ENCODE measurements around the gene IMMP1L. TPM values are rescaled to one million over a fixed set of nuclear protein-coding genes. Genes with fewer than 3 reads are reported as not detected.
"Not testable (repeated sequence)": the region's sequence is repeated elsewhere in the genome, so short reads cannot be mapped to it uniquely, and the experiment has no call there.

IMMP1L gene
- total and polyA plus RNA-seq, 4 experiments from 2014 or later, result 16.3 to 47.6 (median 31.0) TPM

GRCh38 chr11:31529189-31529588, 19.8 kb upstream of the IMMP1L start:
- Histone ChIP-seq H3K27me3 (ENCODE audit: insufficient read depth, low read length) (no peaks in the 10 kb centered on the region), H3K9me3 (ENCODE audit: control insufficient read depth in 1 of 2, low read length in 2 of 2) (no peaks in the 10 kb centered on the region), H3K4me3 (ENCODE audit: low read length in 2 of 2) (no peak overlapping the region), H3K36me3 (ENCODE audit: insufficient read depth, low read length) (no peaks in the 10 kb centered on the region), H3K27ac (ENCODE audit: low read depth, low read length) (no peak overlapping the region), H3K4me1 (ENCODE audit: insufficient read depth, low read length) (no peaks in the 10 kb centered on the region)
- Mint-ChIP-seq H3K36me3 (peaks cover 4 to 10% of the 10 kb centered on the region in 2 donors), H3K4me3 (no peak overlapping the region), H3K9me3 (peaks cover 0 to 2% (median 0%) of the 10 kb centered on the region in 8 donors), H3K27me3 (no peaks in the 10 kb centered on the region), H3K27ac (no peak overlapping the region), H3K4me1 (no peaks in the 10 kb centered on the region)
- ChIA-PET POLR2A (ENCODE audit: partially characterized antibody) (no interaction called here), CTCF (ENCODE audit: partially characterized antibody) (no interaction called here)
- DNase-seq, result no peak
- intact Hi-C loops (cut with micrococcal nuclease), result no loop called here

GRCh38 chr11:31521497-31522150, 12.2 kb upstream of the IMMP1L start:
- POLR2A ChIA-PET (ENCODE audit: partially characterized antibody), result no interaction called here
- H3K4me1 ChIP-seq (ENCODE audit: insufficient read depth, low read length), result no peaks in the 10 kb centered on the region
- intact Hi-C loops (cut with micrococcal nuclease), result no loop called here
- H3K9me3 Mint-ChIP-seq, result no peaks in the 10 kb centered on the region
- no peak overlapping the region for H3K4me3 ChIP-seq (ENCODE audit: low read length in 2 of 2)
- CTCF ChIA-PET (ENCODE audit: partially characterized antibody), result no interaction called here
- H3K36me3 Mint-ChIP-seq, result peaks cover 2 to 3% of the 10 kb centered on the region in 2 donors
- H3K27ac ChIP-seq (ENCODE audit: low read depth, low read length), result no peak overlapping the region
- H3K4me1 Mint-ChIP-seq, result no peaks in the 10 kb centered on the region
- no peak for DNase-seq
- no peak overlapping the region for H3K4me3 Mint-ChIP-seq
- H3K27me3 ChIP-seq (ENCODE audit: insufficient read depth, low read length), result no peaks in the 10 kb centered on the region
- no peak overlapping the region for H3K27ac Mint-ChIP-seq
- no peaks in the 10 kb centered on the region for H3K27me3 Mint-ChIP-seq
- no peaks in the 10 kb centered on the region for H3K9me3 ChIP-seq (ENCODE audit: control insufficient read depth in 1 of 2, low read length in 2 of 2)
- no peaks in the 10 kb centered on the region for H3K36me3 ChIP-seq (ENCODE audit: insufficient read depth, low read length)

- Mint-ChIP-seq H3K4me3 (no peak overlapping the region), H3K4me1 (peaks cover 15 to 46% (median 27%) of the 10 kb centered on the region in 4 donors), H3K36me3 (peaks cover 0 to 13% of the 10 kb centered on the region in 2 donors), H3K27me3 (no peaks in the 10 kb centered on the region), H3K9me3 (no peaks in the 10 kb centered on the region), H3K27ac (no peak overlapping the region)
- Histone ChIP-seq H3K4me3 (ENCODE audit: low read length in 2 of 2) (no peak overlapping the region), H3K27me3 (ENCODE audit: insufficient read depth, low read length) (no peaks in the 10 kb centered on the region), H3K27ac (ENCODE audit: low read depth, low read length) (no peak overlapping the region), H3K4me1 (ENCODE audit: insufficient read depth, low read length) (peaks cover 28% of the 10 kb centered on the region), H3K36me3 (ENCODE audit: insufficient read depth, low read length) (no peaks in the 10 kb centered on the region), H3K9me3 (ENCODE audit: control insufficient read depth in 1 of 2, low read length in 2 of 2) (no peaks in the 10 kb centered on the region)
- POLR2A ChIA-PET (ENCODE audit: partially characterized antibody), result no interaction called here
- CTCF ChIA-PET (ENCODE audit: partially characterized antibody), result interaction anchor here (1.4 kb wide), 1 partner anchor 142 kb away, joined by 4 read pairs; the partner anchor contains the start of genes DCDC1 and DNAJC24
- intact Hi-C loops (cut with micrococcal nuclease), result no loop called here
- no peak for DNase-seq
Measured at GRCh38 chr11:31512117-31512516, 2.7 kb upstream of the IMMP1L start.

DNA sequence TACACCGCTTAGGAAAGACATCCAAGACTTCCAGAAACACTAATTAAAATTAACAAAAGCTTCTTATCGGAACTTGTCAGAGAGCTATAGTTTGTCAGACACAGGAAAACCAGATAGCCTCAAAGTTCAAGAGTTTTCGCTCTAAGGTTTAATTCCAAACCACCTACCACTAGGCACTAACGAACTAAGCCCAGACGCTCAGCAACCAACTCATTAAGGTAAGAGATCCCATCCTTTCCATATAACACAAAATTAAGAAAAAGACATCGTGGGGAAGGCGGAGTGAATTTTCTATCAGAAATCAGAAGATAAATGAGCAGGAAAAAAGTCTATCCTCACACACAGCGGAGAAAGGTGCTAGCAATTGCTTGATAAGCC, 382 bp downstream of the IMMP1L start:
- CTCF ChIA-PET (ENCODE audit: partially characterized antibody), result no interaction called here
- Mint-ChIP-seq H3K27me3 (no peaks in the 10 kb centered on the region), H3K4me1 (peaks cover 23 to 59% (median 40%) of the 10 kb centered on the region in 4 donors)

DNA sequence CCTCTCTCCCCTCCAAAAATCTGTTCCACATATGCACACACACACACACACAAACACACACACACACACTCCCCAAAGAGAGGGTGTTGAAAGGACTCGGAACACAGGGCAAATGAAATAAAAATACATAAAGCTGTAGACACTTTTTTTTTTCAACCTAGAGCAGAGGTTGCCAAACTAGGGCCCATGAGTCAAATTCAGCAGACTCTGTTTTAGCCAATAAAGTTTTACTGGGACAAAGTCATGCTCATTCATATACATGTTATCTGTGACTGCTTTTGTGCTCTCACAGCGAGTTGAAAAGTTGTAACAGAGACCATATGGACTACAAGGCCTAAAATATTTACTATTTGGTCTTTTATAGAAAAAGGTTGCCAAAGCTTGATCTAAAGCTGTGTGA, 8.9 kb downstream of the IMMP1L start:
- Histone ChIP-seq H3K4me3 (ENCODE audit: low read length in 2 of 2) (no peak overlapping the region), H3K9me3 (ENCODE audit: control insufficient read depth in 1 of 2, low read length in 2 of 2) (no peaks in the 10 kb centered on the region), H3K36me3 (ENCODE audit: insufficient read depth, low read length) (no peaks in the 10 kb centered on the region), H3K27ac (ENCODE audit: low read depth, low read length) (no peak overlapping the region), H3K4me1 (ENCODE audit: insufficient read depth, low read length) (no peaks in the 10 kb centered on the region), H3K27me3 (ENCODE audit: insufficient read depth, low read length) (no peaks in the 10 kb centered on the region)
- H3K27ac Mint-ChIP-seq, result no peak overlapping the region
- intact Hi-C loops (cut with micrococcal nuclease), result no loop called here
- H3K4me1 Mint-ChIP-seq, result peaks cover 18 to 23% (median 20%) of the 10 kb centered on the region in 4 donors
- no peak overlapping the region for H3K4me3 Mint-ChIP-seq
- CTCF ChIA-PET (ENCODE audit: partially characterized antibody), result no interaction called here
- POLR2A ChIA-PET (ENCODE audit: partially characterized antibody), result no interaction called here
- H3K27me3 Mint-ChIP-seq, result no peaks in the 10 kb centered on the region
- H3K36me3 Mint-ChIP-seq, result peaks cover 21 to 33% of the 10 kb centered on the region in 2 donors
- no peaks in the 10 kb centered on the region for H3K9me3 Mint-ChIP-seq
- DNase-seq, result no peak

More for the DNA sequence above, 382 bp downstream of the IMMP1L start:
- Histone ChIP-seq H3K36me3 (ENCODE audit: insufficient read depth, low read length) (no peaks in the 10 kb centered on the region), H3K9me3 (ENCODE audit: control insufficient read depth in 1 of 2, low read length in 2 of 2) (no peaks in the 10 kb centered on the region), H3K4me3 (ENCODE audit: low read length in 2 of 2) (peak overlapping the region; percentile 90 to 98), H3K27me3 (ENCODE audit: insufficient read depth, low read length) (no peaks in the 10 kb centered on the region), H3K4me1 (ENCODE audit: insufficient read depth, low read length) (peaks cover 28% of the 10 kb centered on the region), H3K27ac (ENCODE audit: low read depth, low read length) (peak overlapping the region; percentile 76)
- Mint-ChIP-seq H3K36me3 (peaks cover 6 to 23% of the 10 kb centered on the region in 2 donors), H3K4me3 (peak overlapping the region; percentile 97 to 100 (median 99)), H3K9me3 (no peaks in the 10 kb centered on the region), H3K27ac (peak overlapping the region; percentile 94 to 99 (median 98))
- intact Hi-C loops (cut with micrococcal nuclease), result loop anchor here (1.0 to 5.0 kb wide), 4 partner anchors 20 to 1383 kb away; partner anchors contain the start of genes DCDC1, DNAJC24, EIF3M and QSER1
- peak in 1 of 5 donors; percentile 29 for DNase-seq
- POLR2A ChIA-PET (ENCODE audit: partially characterized antibody), result interaction anchor here (2.0 kb wide), 1 partner anchor 139 kb away, joined by 8 read pairs; the partner anchor contains the start of genes DCDC1 and DNAJC24

GRCh38 chr11:31499576-31500178, 9.7 kb downstream of the IMMP1L start:
- peaks cover 26 to 34% of the 10 kb centered on the region in 2 donors for H3K36me3 Mint-ChIP-seq
- ChIA-PET CTCF (ENCODE audit: partially characterized antibody) (no interaction called here), POLR2A (ENCODE audit: partially characterized antibody) (no interaction called here)
- no peak overlapping the region for H3K4me3 ChIP-seq (ENCODE audit: low read length in 2 of 2)
- no peaks in the 10 kb centered on the region for H3K27me3 Mint-ChIP-seq
- H3K27ac ChIP-seq (ENCODE audit: low read depth, low read length), result no peak overlapping the region
- H3K4me1 Mint-ChIP-seq, result peaks cover 16 to 23% (median 19%) of the 10 kb centered on the region in 4 donors
- no peaks in the 10 kb centered on the region for H3K36me3 ChIP-seq (ENCODE audit: insufficient read depth, low read length)
- H3K9me3 ChIP-seq (ENCODE audit: control insufficient read depth in 1 of 2, low read length in 2 of 2), result no peaks in the 10 kb centered on the region
- DNase-seq, result no peak
- H3K9me3 Mint-ChIP-seq, result peaks cover 0 to 2% (median 0%) of the 10 kb centered on the region in 8 donors
- intact Hi-C loops (cut with micrococcal nuclease), result no loop called here
- H3K4me1 ChIP-seq (ENCODE audit: insufficient read depth, low read length), result no peaks in the 10 kb centered on the region
- no peak overlapping the region for H3K4me3 Mint-ChIP-seq
- no peak overlapping the region for H3K27ac Mint-ChIP-seq
- H3K27me3 ChIP-seq (ENCODE audit: insufficient read depth, low read length), result no peaks in the 10 kb centered on the region

- H3K36me3 Mint-ChIP-seq, result peaks cover 33 to 36% of the 10 kb centered on the region in 2 donors
- CTCF ChIA-PET (ENCODE audit: partially characterized antibody), result interaction anchor here (0.7 kb wide), 1 partner anchor 10 kb away, joined by 3 read pairs; no protein-coding TSS in a partner anchor
- H3K4me3 ChIP-seq (ENCODE audit: low read length in 2 of 2); H3K27ac ChIP-seq (ENCODE audit: low read depth, low read length); H3K4me1 ChIP-seq (ENCODE audit: insufficient read depth, low read length); H3K27me3 ChIP-seq (ENCODE audit: insufficient read depth, low read length); H3K27ac Mint-ChIP-seq; H3K36me3 ChIP-seq (ENCODE audit: insufficient read depth, low read length); H3K9me3 ChIP-seq (ENCODE audit: control insufficient read depth in 1 of 2, low read length in 2 of 2); H3K27me3 Mint-ChIP-seq; DNase-seq; H3K9me3 Mint-ChIP-seq; POLR2A ChIA-PET (ENCODE audit: partially characterized antibody); intact Hi-C loops (cut with micrococcal nuclease); H3K4me3 Mint-ChIP-seq: not testable (repeated sequence)
- peaks cover 19 to 37% (median 26%) of the 10 kb centered on the region in 4 donors for H3K4me1 Mint-ChIP-seq
Measured at GRCh38 chr11:31493762-31494161, 15.7 kb downstream of the IMMP1L start.

All from CD4-positive, alpha-beta memory T cell (primary cell).